Right lung (tissue), 5 donors: ENCODE results near the gene IRAK4. TPM values are rescaled to one million over a fixed set of nuclear protein-coding genes. Genes with fewer than 3 reads are reported as not detected.

Experiments used
- DNase-seq, 2 donors: peaks; one replicate each; pipeline ENCODE4 v3.0.0-alpha.2; 2013
- polyA plus RNA-seq, 5 donors: library from polyadenylated mRNA; unstranded; fragments of 120-200 nt; gene quantifications; one replicate each; pipeline versions ENCODE4 v1.2.1 to v1.2.3, GENCODE V29; 2013; ENCODE audit warnings: inconsistent platforms in 1 of 5, low replicate concordance in 1 of 5; ENCODE audit not compliant: insufficient read length in 5 of 5, insufficient read depth in 1 of 5

Gene IRAK4
- polyA plus RNA-seq, 5 donors: 10.5 to 23.4 (median 16.5) TPM

- no peak for DNase-seq
Observed at GRCh38 chr12:43835264-43835655, 76.5 kb downstream of the IRAK4 start.

- DNase-seq: peak; percentile 68 to 71
Observed at GRCh38 chr12:43835656-43836474, 77.1 kb downstream of the IRAK4 start, which contains the start of gene TMEM117. Gene TMEM117 (plus strand): TSS chr12:43836081.

GRCh38 chr12:43836475-43836989, 77.8 kb downstream of the IRAK4 start:
- DNase-seq: peak; percentile 11 to 15

Other genes with a start within 250 kb of the IRAK4 start
- under 1 TPM; 0.06 to 0.22 (median 0.13) TPM for gene ADAMTS20, start 206.7 kb upstream of the IRAK4 start, polyA plus RNA-seq
- 10 to 100 TPM in 4 of 5 donors, 1 to 10 TPM in 1; 6.4 to 17.8 (median 14.8) TPM for gene PUS7L, start 161 bp upstream of the IRAK4 start, polyA plus RNA-seq
- 10 to 100 TPM; 54.2 to 85.1 (median 70.2) TPM for gene TWF1, start 47.4 kb downstream of the IRAK4 start, polyA plus RNA-seq
- gene TMEM117, start 77.1 kb downstream of the IRAK4 start, polyA plus RNA-seq: 1 to 10 TPM; 5.4 to 7.3 (median 6.0) TPM